SH-SY5Y (cell line): ENCODE measurements around the gene CACNA2D2.

Source experiments
- GATA2 ChIP-seq: IDR thresholded peaks from 2 replicates; pipeline ENCODE4 v1.6.1; 2011; ENCODE audit warnings: mild to moderate bottlenecking, low read depth, low read length
- GATA3 ChIP-seq: IDR thresholded peaks from 2 replicates; pipeline ENCODE4 v1.6.1; 2011; ENCODE audit warnings: low read depth, mild to moderate bottlenecking, low read length, moderate library complexity

DNA sequence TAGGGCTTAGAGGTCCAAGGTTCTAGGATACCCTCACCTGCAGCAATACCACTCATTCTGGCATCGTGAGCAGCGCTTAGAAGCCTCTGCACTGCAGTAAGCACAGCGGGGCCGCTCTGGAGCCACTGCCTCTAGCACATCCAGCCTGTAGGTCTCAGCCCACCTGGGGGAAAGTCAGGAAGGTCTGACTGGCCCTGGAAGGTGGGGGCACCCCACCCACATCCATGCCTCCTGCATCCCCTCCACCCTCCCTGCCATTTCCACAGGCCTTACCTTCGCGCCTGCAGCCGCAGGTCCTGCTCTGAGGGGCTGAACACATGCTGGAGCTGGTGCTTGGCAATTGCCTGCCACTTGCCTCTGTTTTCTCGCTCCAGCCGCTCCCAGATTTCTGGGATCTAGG, 161.9 kb downstream of the CACNA2D2 start:
- TF ChIP-seq GATA2, result no peak
- TF ChIP-seq GATA3, result no peak
